ENCODE data around the gene MESD. TPM values are rescaled to one million over a fixed set of nuclear protein-coding genes. Genes with fewer than 3 reads are reported as not detected.

MESD gene
- total and polyA plus RNA-seq, 9 of the 15 experiments (the other 6 are each of a cell fraction or from before 2014, with no cell fraction given), result 11.3 to 39.7 (median 22.8) TPM

- no peak overlapping the region for H3K9ac ChIP-seq (ENCODE audit: insufficient read depth in 1 of 2, low read depth in 2 of 2, low read length in 2 of 2)
- 16% methylated on average over 3 of the region's 4 CpGs for WGBS (ENCODE audit: insufficient coverage, low coverage, missing lambda C conversion rate)
- no TSS peak for BruUV-seq (replicated peaks)
- H2AFZ ChIP-seq (ENCODE audit: low read depth, low read length), result peak overlapping the region; percentile 37; the same call in 1 of the 2 replicates
- DNase-seq (ENCODE audit: extremely low read depth in 1 of 4, low spot score in 3 of 4) (no peak), ATAC-seq (no peak; the same call in none of the 3 replicates), FAIRE-seq (no peak)
- no peaks in the 10 kb centered on the region for H3K36me3 ChIP-seq (ENCODE audit: control insufficient read depth, insufficient read depth, low read length)
- no peaks in the 10 kb centered on the region for H4K20me1 ChIP-seq (replicated peaks; ENCODE audit: control insufficient read depth, insufficient read depth, low read length)
- ChIA-PET POLR2A (interaction anchor here (0.6 to 1.2 kb wide), 3 partner anchors 10 to 227 kb away, joined by 3 read pairs; no protein-coding TSS in a partner anchor), CTCF (ENCODE audit: low intra/inter-chr PET ratio) (no interaction called here)
- peaks cover 0 to 7% of the 10 kb centered on the region in 2 experiments; a peak in 2 of 5 replicates for H3K4me1 ChIP-seq (replicated peaks in 1 of 2; ENCODE audit: control insufficient read depth in 2 of 2, insufficient read depth in 2 of 2, low read length in 2 of 2)
- no peak overlapping the region for H3K4me3 ChIP-seq
- no peak overlapping the region for H3K4me2 ChIP-seq (ENCODE audit: insufficient read depth, low read length)
- no peaks in the 10 kb centered on the region for H3K9me1 ChIP-seq (ENCODE audit: control insufficient read depth, insufficient read depth, low read length)
- H3K9me3 ChIP-seq (replicated peaks; ENCODE audit: control insufficient read depth, insufficient read depth, low read depth, low read length), result no peaks in the 10 kb centered on the region
- H3K27me3 ChIP-seq (ENCODE audit: control insufficient read depth in 2 of 2, insufficient read depth in 2 of 2, low read length in 2 of 2), result no peaks in the 10 kb centered on the region
- H3K79me2 ChIP-seq (ENCODE audit: control insufficient read depth, insufficient read depth, low read length), result no peaks in the 10 kb centered on the region
- H3K27ac ChIP-seq (ENCODE audit: extremely low read depth, low read depth, low read length), result no peak overlapping the region
- no peak for TF ChIP-seq PTTG1 (tag; IDR thresholded peaks at IDR 0.05; ENCODE audit: low read depth)
- TF ChIP-seq ELF1 (tag; IDR thresholded peaks at IDR 0.05), result no peak
- TF ChIP-seq ZNF232 (CRISPR knock-in tag; IDR thresholded peaks at IDR 0.05), result no peak
- in situ Hi-C loops (cut with MboI) (no loop called here), intact Hi-C loops (cut with micrococcal nuclease) (no loop called here)
These were observed 49.5 kb upstream of the MESD start for GRCh38 chr15:81038975-81039607.

- Histone ChIP-seq H4K20me1 (replicated peaks; ENCODE audit: control insufficient read depth, insufficient read depth, low read length) (no peaks in the 10 kb centered on the region), H3K27me3 (ENCODE audit: control insufficient read depth in 2 of 2, insufficient read depth in 2 of 2, low read length in 2 of 2) (no peaks in the 10 kb centered on the region), H3K27ac (ENCODE audit: extremely low read depth, low read depth, low read length) (no peak overlapping the region), H3K4me2 (ENCODE audit: insufficient read depth, low read length) (no peak overlapping the region), H3K4me1 (replicated peaks in 1 of 2; ENCODE audit: control insufficient read depth in 2 of 2, insufficient read depth in 2 of 2, low read length in 2 of 2) (peaks cover 0 to under 1% of the 10 kb centered on the region in 2 experiments; a peak in 1 of 5 replicates), H3K36me3 (ENCODE audit: control insufficient read depth, insufficient read depth, low read length) (no peaks in the 10 kb centered on the region), H3K9me3 (replicated peaks; ENCODE audit: control insufficient read depth, insufficient read depth, low read depth, low read length) (no peaks in the 10 kb centered on the region), H3K9ac (ENCODE audit: insufficient read depth in 1 of 2, low read depth in 2 of 2, low read length in 2 of 2) (no peak overlapping the region), H3K9me1 (ENCODE audit: control insufficient read depth, insufficient read depth, low read length) (no peaks in the 10 kb centered on the region), H3K4me3 (no peak overlapping the region), H3K79me2 (ENCODE audit: control insufficient read depth, insufficient read depth, low read length) (no peaks in the 10 kb centered on the region), H2AFZ (ENCODE audit: low read depth, low read length) (no peak overlapping the region)
- no peak for DNase-seq (ENCODE audit: extremely low read depth in 1 of 4, low spot score in 3 of 4)
- CTCF ChIA-PET (ENCODE audit: low intra/inter-chr PET ratio), result no interaction called here
- TF ChIP-seq C11orf30 (IDR thresholded peaks at IDR 0.05; ENCODE audit: low read depth) (peak; percentile 14; the same call in 1 of the 2 replicates), ZNF316 (IDR thresholded peaks at IDR 0.05) (peak; percentile 28; the same call in 1 of the 2 replicates), ARID1B (IDR thresholded peaks at IDR 0.05) (no peak)
- in situ Hi-C loops (cut with MboI) (no loop called here), intact Hi-C loops (cut with micrococcal nuclease) (no loop called here)
- 38% methylated on average over 11 of the region's 14 CpGs for WGBS (ENCODE audit: insufficient coverage, low coverage, missing lambda C conversion rate)
- no TSS peak for BruUV-seq (replicated peaks)
- FAIRE-seq, result no peak
- no peak; the same call in 2 of the 3 replicates for ATAC-seq
- POLR2A ChIA-PET, result interaction anchor here (0.6 to 1.2 kb wide), 2 partner anchors 11 to 228 kb away, joined by 3 read pairs; no protein-coding TSS in a partner anchor
These were observed 48.5 kb upstream of the MESD start for GRCh38 chr15:81037952-81038743.
